GM12878 (cell line): ENCODE results near the gene SCAMP4.
A peak's percentile ranks its signal among the peaks of the same experiment; 100 is the strongest.

Experiments
- ATF7 ChIP-seq: fragments of 450-650 bp; IDR thresholded peaks from 2 replicates; pipeline ENCODE4 v1.6.1; 2016; ENCODE audit warnings: low read depth, mild to moderate bottlenecking
- CTCF ChIP-seq, 3 experiments: IDR thresholded peaks in 2 of 3; conservative IDR thresholded peaks in 1 of 3; 2 replicates each; pipeline ENCODE4 v1.5.1; 2011; ENCODE audit warnings: low read depth in 3 of 3, low read length in 3 of 3, mild to moderate bottlenecking in 3 of 3, control low read depth in 2 of 3, moderate library complexity in 2 of 3, inconsistent platforms in 1 of 3, mixed read lengths in 1 of 3; ENCODE audit not compliant: control insufficient read depth in 2 of 3, insufficient read depth in 1 of 3; ENCODE audit errors: extremely low read depth in 1 of 3
- EGR1 ChIP-seq, 2 experiments: IDR thresholded peaks; 1 replicate in 1 of 2; 2 replicates in 1 of 2; pipeline ENCODE4 v1.6.1; 2011 to 2012; ENCODE audit warnings: low read depth in 2 of 2, low read length in 2 of 2, borderline replicate concordance in 1 of 2, mild to moderate bottlenecking in 1 of 2, moderate library complexity in 1 of 2
- JUND ChIP-seq: IDR thresholded peaks from 2 replicates; pipeline ENCODE4 v1.6.1; 2012; ENCODE audit warnings: low read depth, mild to moderate bottlenecking, low read length, improper control_type of control experiment, moderate library complexity
- POLR2A ChIP-seq: IDR thresholded peaks from 2 replicates; pipeline ENCODE4 v1.6.1; 2011; ENCODE audit warnings: low read depth, mild to moderate bottlenecking, low read length
- POLR2AphosphoS5 ChIP-seq: IDR thresholded peaks from 2 replicates; pipeline ENCODE4 v1.6.1; 2011; ENCODE audit warnings: mild to moderate bottlenecking, low read length, inconsistent platforms
- RCOR1 ChIP-seq: conservative IDR thresholded peaks from 2 replicates; pipeline ENCODE4 v1.6.1; 2012; ENCODE audit warnings: low read depth, low read length, improper control_type of control experiment
- RELA ChIP-seq: fragments of 450-650 bp; IDR thresholded peaks from 2 replicates; pipeline ENCODE4 v1.8.0; 2014; ENCODE audit warnings: borderline replicate concordance; ENCODE audit not compliant: partially characterized antibody
- SMC3 ChIP-seq: IDR thresholded peaks from 2 replicates; pipeline ENCODE4 v1.6.1; 2011; ENCODE audit warnings: low read length, improper control_type of control experiment, borderline replicate concordance
- SREBF2 ChIP-seq: IDR thresholded peaks from 2 replicates; pipeline ENCODE4 v1.6.1; 2012; ENCODE audit warnings: mild to moderate bottlenecking, low read length
- TF ChIP-seq, protein P1 (sequence below): fragments of 450-650 bp; IDR thresholded peaks from 2 replicates; pipeline ENCODE4 v1.6.1; 2017; ENCODE audit warnings: mild to moderate bottlenecking, low read depth, inconsistent platforms; ENCODE audit not compliant: poor library complexity, severe bottlenecking

- TF ChIP-seq CTCF (IDR thresholded peaks at IDR 0.05 in 2 of 3, conservative IDR thresholded peaks at IDR 0.05 in 1 of 3; ENCODE audit: control insufficient read depth in 2 of 3, extremely low read depth in 1 of 3, insufficient read depth in 1 of 3, low read depth in 3 of 3, low read length in 3 of 3) (no peak), EGR1 (IDR thresholded peaks at IDR 0.05; ENCODE audit: borderline replicate concordance in 1 of 2, low read depth in 2 of 2, low read length in 2 of 2) (0 out of 3 replicates have a peak, but pooled peaks of 1 of the 2 experiments have one; percentile 11), ATF7 (0 out of 2 replicates have a peak, but pooled peaks have one; percentile 23), SMC3 (no peak), JUND (no peak), POLR2A (peak; percentile 71), RCOR1 (no peak), POLR2AphosphoS5 (no peak; the same call in 1 of the 2 replicates), RELA (no peak), SREBF2 (no peak)
- TF ChIP-seq, protein P1, sequence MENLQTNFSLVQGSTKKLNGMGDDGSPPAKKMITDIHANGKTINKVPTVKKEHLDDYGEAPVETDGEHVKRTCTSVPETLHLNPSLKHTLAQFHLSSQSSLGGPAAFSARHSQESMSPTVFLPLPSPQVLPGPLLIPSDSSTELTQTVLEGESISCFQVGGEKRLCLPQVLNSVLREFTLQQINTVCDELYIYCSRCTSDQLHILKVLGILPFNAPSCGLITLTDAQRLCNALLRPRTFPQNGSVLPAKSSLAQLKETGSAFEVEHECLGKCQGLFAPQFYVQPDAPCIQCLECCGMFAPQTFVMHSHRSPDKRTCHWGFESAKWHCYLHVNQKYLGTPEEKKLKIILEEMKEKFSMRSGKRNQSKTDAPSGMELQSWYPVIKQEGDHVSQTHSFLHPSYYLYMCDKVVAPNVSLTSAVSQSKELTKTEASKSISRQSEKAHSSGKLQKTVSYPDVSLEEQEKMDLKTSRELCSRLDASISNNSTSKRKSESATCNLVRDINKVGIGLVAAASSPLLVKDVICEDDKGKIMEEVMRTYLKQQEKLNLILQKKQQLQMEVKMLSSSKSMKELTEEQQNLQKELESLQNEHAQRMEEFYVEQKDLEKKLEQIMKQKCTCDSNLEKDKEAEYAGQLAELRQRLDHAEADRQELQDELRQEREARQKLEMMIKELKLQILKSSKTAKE = peak; percentile 21
These were observed 37.1 kb downstream of the SCAMP4 start for GRCh38 chr19:1942078-1942933.
